ENCODE measurements around the gene CD160. TPM values are rescaled to one million over a fixed set of nuclear protein-coding genes. Genes with fewer than 3 reads are reported as not detected.

Gene CD160
- total and polyA plus RNA-seq, 10 of the 15 experiments (the other 5 are each of a cell fraction or from before 2014, with no cell fraction given) = 0.06 to 1.1 (median 0.26) TPM; not detected in 5

DNA sequence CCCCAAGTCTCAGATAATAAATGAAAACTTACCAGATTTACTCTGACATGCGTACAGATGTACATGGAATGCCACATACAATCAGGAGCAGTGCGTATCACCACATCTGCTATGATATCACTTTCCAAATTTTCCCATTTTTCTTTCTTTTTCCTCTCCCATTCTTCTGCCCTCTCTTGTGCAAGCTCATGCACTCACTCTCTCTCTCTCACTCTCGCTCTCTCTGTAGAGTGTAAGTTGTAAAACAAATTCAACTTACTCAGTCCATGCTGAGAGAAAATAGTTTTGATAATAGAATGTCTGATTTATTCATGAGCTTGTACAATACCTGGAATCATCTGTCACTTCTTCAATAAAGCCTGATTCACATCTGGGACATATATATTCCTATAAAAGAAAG is 69.3 kb downstream of the CD160 start (continued):
- TF ChIP-seq ZNF274 (IDR thresholded peaks at IDR 0.05; ENCODE audit: insufficient read depth, insufficient read length) = no peak

Other genes starting within 250 kb of the CD160 start
Only the 7 nearest of the 13 such genes appear.
- 30.6 and 35.8 TPM in 2 replicates for gene GPR89A, start 111.5 kb upstream of the CD160 start, total RNA-seq (2014; rRNA removed)
- 26.4 and 26.5 TPM in 2 replicates for gene GPR89A, start 111.5 kb upstream of the CD160 start, total RNA-seq (2014; rRNA removed; fragmentation: Illumina TruSeq; extraction: Trizol)
- gene GPR89A, start 111.5 kb upstream of the CD160 start, total RNA-seq (2021) = 21.8 and 22.7 TPM in 2 replicates
- 34.8 and 45.9 TPM in 2 replicates for gene GPR89A, start 111.5 kb upstream of the CD160 start, polyA plus RNA-seq (2011; rRNA removed)
- 27.4 and 35.5 TPM in 2 replicates for gene GPR89A, start 111.5 kb upstream of the CD160 start, polyA plus RNA-seq (2014; fragmentation: Illumina TruSeq; extraction: Trizol)
- gene GPR89A, start 111.5 kb upstream of the CD160 start, polyA plus RNA-seq (2014; fragmentation: Nextera tagmentation; extraction: Ambion mirVana) = 10 to 100 TPM; 15.0 to 16.8 TPM
- 17.3 and 22.4 TPM in 2 replicates for gene GPR89A, start 111.5 kb upstream of the CD160 start, polyA plus RNA-seq (2014; rRNA removed)
- gene GPR89A, start 111.5 kb upstream of the CD160 start, polyA plus RNA-seq (2016; fragmentation: Nextera tagmentation; extraction: Ambion mirVana) = 10 to 100 TPM; 32.1 to 34.6 TPM
- 0.16 and 0.68 TPM in 2 replicates for gene PDZK1, start 12.1 kb upstream of the CD160 start, total RNA-seq (2014; rRNA removed)
- gene PDZK1, start 12.1 kb upstream of the CD160 start, total RNA-seq (2014; rRNA removed; fragmentation: Illumina TruSeq; extraction: Trizol) = 0.14 and 0.31 TPM in 2 replicates
- gene PDZK1, start 12.1 kb upstream of the CD160 start, total RNA-seq (2021) = 0.10 TPM in 1 of 2 replicates, not detected in the other
- 5.0 and 8.9 TPM in 2 replicates for gene PDZK1, start 12.1 kb upstream of the CD160 start, polyA plus RNA-seq (2011; rRNA removed)
- 0.16 and 0.26 TPM in 2 replicates for gene PDZK1, start 12.1 kb upstream of the CD160 start, polyA plus RNA-seq (2014; fragmentation: Illumina TruSeq; extraction: Trizol)
- under 1 TPM; 0.31 to 0.35 TPM for gene PDZK1, start 12.1 kb upstream of the CD160 start, polyA plus RNA-seq (2014; fragmentation: Nextera tagmentation; extraction: Ambion mirVana)
- 0.09 and 0.20 TPM in 2 replicates for gene PDZK1, start 12.1 kb upstream of the CD160 start, polyA plus RNA-seq (2014; rRNA removed)
- under 1 TPM; 0.29 to 0.34 TPM for gene PDZK1, start 12.1 kb upstream of the CD160 start, polyA plus RNA-seq (2016; fragmentation: Nextera tagmentation; extraction: Ambion mirVana)
- 13.0 and 13.8 TPM in 2 replicates for gene RNF115, start 104.6 kb downstream of the CD160 start, total RNA-seq (2014; rRNA removed)
- gene RNF115, start 104.6 kb downstream of the CD160 start, total RNA-seq (2014; rRNA removed; fragmentation: Illumina TruSeq; extraction: Trizol) = 15.3 and 16.3 TPM in 2 replicates
- gene RNF115, start 104.6 kb downstream of the CD160 start, total RNA-seq (2021) = 11.6 and 12.8 TPM in 2 replicates
- 22.0 and 24.8 TPM in 2 replicates for gene RNF115, start 104.6 kb downstream of the CD160 start, polyA plus RNA-seq (2011; rRNA removed)
- gene RNF115, start 104.6 kb downstream of the CD160 start, polyA plus RNA-seq (2014; fragmentation: Illumina TruSeq; extraction: Trizol) = 15.5 and 18.3 TPM in 2 replicates
- gene RNF115, start 104.6 kb downstream of the CD160 start, polyA plus RNA-seq (2014; fragmentation: Nextera tagmentation; extraction: Ambion mirVana) = 1 to 10 TPM; 3.4 to 5.4 TPM
- gene RNF115, start 104.6 kb downstream of the CD160 start, polyA plus RNA-seq (2014; rRNA removed) = 10.3 and 11.0 TPM in 2 replicates
- 10 to 100 TPM; 12.5 to 12.9 TPM for gene RNF115, start 104.6 kb downstream of the CD160 start, polyA plus RNA-seq (2016; fragmentation: Nextera tagmentation; extraction: Ambion mirVana)
- 30.8 and 32.0 TPM in 2 replicates for gene POLR3C, start 104.7 kb downstream of the CD160 start, total RNA-seq (2014; rRNA removed)
- 34.8 and 35.1 TPM in 2 replicates for gene POLR3C, start 104.7 kb downstream of the CD160 start, total RNA-seq (2014; rRNA removed; fragmentation: Illumina TruSeq; extraction: Trizol)
- gene POLR3C, start 104.7 kb downstream of the CD160 start, total RNA-seq (2021) = 32.9 and 34.5 TPM in 2 replicates
- 40.4 and 41.3 TPM in 2 replicates for gene POLR3C, start 104.7 kb downstream of the CD160 start, polyA plus RNA-seq (2011; rRNA removed)
- 40.9 and 45.7 TPM in 2 replicates for gene POLR3C, start 104.7 kb downstream of the CD160 start, polyA plus RNA-seq (2014; fragmentation: Illumina TruSeq; extraction: Trizol)
- 10 to 100 TPM; 13.0 to 21.1 TPM for gene POLR3C, start 104.7 kb downstream of the CD160 start, polyA plus RNA-seq (2014; fragmentation: Nextera tagmentation; extraction: Ambion mirVana)
- gene POLR3C, start 104.7 kb downstream of the CD160 start, polyA plus RNA-seq (2014; rRNA removed) = 29.7 and 31.1 TPM in 2 replicates
- gene POLR3C, start 104.7 kb downstream of the CD160 start, polyA plus RNA-seq (2016; fragmentation: Nextera tagmentation; extraction: Ambion mirVana) = 10 to 100 TPM; 44.0 to 44.8 TPM
- gene NUDT17, start 126.1 kb downstream of the CD160 start, total RNA-seq (2014; rRNA removed) = 3.8 and 5.1 TPM in 2 replicates
- gene NUDT17, start 126.1 kb downstream of the CD160 start, total RNA-seq (2014; rRNA removed; fragmentation: Illumina TruSeq; extraction: Trizol) = 2.8 and 2.9 TPM in 2 replicates
- 3.1 and 4.3 TPM in 2 replicates for gene NUDT17, start 126.1 kb downstream of the CD160 start, total RNA-seq (2021)
- gene NUDT17, start 126.1 kb downstream of the CD160 start, polyA plus RNA-seq (2011; rRNA removed) = 3.0 and 4.4 TPM in 2 replicates
- 3.3 and 4.4 TPM in 2 replicates for gene NUDT17, start 126.1 kb downstream of the CD160 start, polyA plus RNA-seq (2014; fragmentation: Illumina TruSeq; extraction: Trizol)
- 1 to 10 TPM; 1.2 to 2.6 TPM for gene NUDT17, start 126.1 kb downstream of the CD160 start, polyA plus RNA-seq (2014; fragmentation: Nextera tagmentation; extraction: Ambion mirVana)
- gene NUDT17, start 126.1 kb downstream of the CD160 start, polyA plus RNA-seq (2014; rRNA removed) = 4.7 and 6.3 TPM in 2 replicates
- 1 to 10 TPM; 3.2 to 4.1 TPM for gene NUDT17, start 126.1 kb downstream of the CD160 start, polyA plus RNA-seq (2016; fragmentation: Nextera tagmentation; extraction: Ambion mirVana)
- gene PIAS3, start 139.6 kb downstream of the CD160 start, total RNA-seq (2014; rRNA removed) = 8.1 and 8.4 TPM in 2 replicates
- 4.5 and 5.3 TPM in 2 replicates for gene PIAS3, start 139.6 kb downstream of the CD160 start, total RNA-seq (2014; rRNA removed; fragmentation: Illumina TruSeq; extraction: Trizol)
- gene PIAS3, start 139.6 kb downstream of the CD160 start, total RNA-seq (2021) = 9.7 and 10.1 TPM in 2 replicates
- 7.0 and 11.1 TPM in 2 replicates for gene PIAS3, start 139.6 kb downstream of the CD160 start, polyA plus RNA-seq (2011; rRNA removed)
- gene PIAS3, start 139.6 kb downstream of the CD160 start, polyA plus RNA-seq (2014; fragmentation: Illumina TruSeq; extraction: Trizol) = 11.8 and 14.9 TPM in 2 replicates
- gene PIAS3, start 139.6 kb downstream of the CD160 start, polyA plus RNA-seq (2014; fragmentation: Nextera tagmentation; extraction: Ambion mirVana) = 1 to 10 TPM in 1 of 2 experiments, under 1 TPM in 1; 0.85 to 1.6 TPM
- 11.5 and 12.1 TPM in 2 replicates for gene PIAS3, start 139.6 kb downstream of the CD160 start, polyA plus RNA-seq (2014; rRNA removed)
- gene PIAS3, start 139.6 kb downstream of the CD160 start, polyA plus RNA-seq (2016; fragmentation: Nextera tagmentation; extraction: Ambion mirVana) = 10 to 100 TPM; 11.4 to 13.4 TPM
- not detected in 2 replicates for gene ANKRD35, start 166.4 kb downstream of the CD160 start, total RNA-seq (2014; rRNA removed)
- not detected in 2 replicates for gene ANKRD35, start 166.4 kb downstream of the CD160 start, total RNA-seq (2014; rRNA removed; fragmentation: Illumina TruSeq; extraction: Trizol)
- gene ANKRD35, start 166.4 kb downstream of the CD160 start, total RNA-seq (2021) = 0.08 TPM in 1 of 2 replicates, not detected in the other
- 0.01 TPM in 1 of 2 replicates, not detected in the other for gene ANKRD35, start 166.4 kb downstream of the CD160 start, polyA plus RNA-seq (2011; rRNA removed)
- gene ANKRD35, start 166.4 kb downstream of the CD160 start, polyA plus RNA-seq (2014; fragmentation: Illumina TruSeq; extraction: Trizol) = not detected in 2 replicates
- not detected for gene ANKRD35, start 166.4 kb downstream of the CD160 start, polyA plus RNA-seq (2014; fragmentation: Nextera tagmentation; extraction: Ambion mirVana)
- gene ANKRD35, start 166.4 kb downstream of the CD160 start, polyA plus RNA-seq (2014; rRNA removed) = not detected in 2 replicates
- not detected for gene ANKRD35, start 166.4 kb downstream of the CD160 start, polyA plus RNA-seq (2016; fragmentation: Nextera tagmentation; extraction: Ambion mirVana)

All from GM12878 (cell line).